HG02759 (cell line): Measurements from ENCODE around the gene CPT1A.

Experiments
- ATAC-seq: cut with Tn5 transposase; IDR thresholded peaks from one replicate; pipeline ENCODE4 v1.9.1; 2021; ENCODE audit warnings: mild to moderate bottlenecking, moderate library complexity; ENCODE audit not compliant: unreplicated experiment

Gene CPT1A

GRCh38 chr11:68715456-68716122 is 126.1 kb downstream of the CPT1A start:
- no peak for ATAC-seq

GRCh38 chr11:68714060-68714856 is 127.5 kb downstream of the CPT1A start:
- ATAC-seq: no peak

GRCh38 chr11:68711114-68711513 is 130.6 kb downstream of the CPT1A start:
- ATAC-seq: no peak

- no peak for ATAC-seq
These were observed 131.3 kb downstream of the CPT1A start for GRCh38 chr11:68710409-68710808.

- ATAC-seq: no peak
These were observed 132.7 kb downstream of the CPT1A start for GRCh38 chr11:68709062-68709461.

GRCh38 chr11:68707527-68707926 is 134.2 kb downstream of the CPT1A start:
- no peak for ATAC-seq

- ATAC-seq: no peak
These were observed 136.8 kb downstream of the CPT1A start for GRCh38 chr11:68704887-68705286.
